Transverse colon (tissue), 3 donors: ENCODE measurements around the gene ARID3A.

Experiments used
- EP300 ChIP-seq: sonication (generic); formaldehyde crosslinking; IDR thresholded peaks from one replicate; pipeline ENCODE4 v1.6.1; 2017; ENCODE audit warnings: antibody characterized with exemption, low read depth
- POLR2A ChIP-seq: fragments of 450-650 bp; IDR thresholded peaks from one replicate; pipeline ENCODE4 v1.6.1; 2016; ENCODE audit warnings: antibody characterized with exemption, mild to moderate bottlenecking, moderate library complexity
- TF ChIP-seq, protein P1 (sequence below), 5 experiments: fragments of 200-600 bp in 3 of 5; fragments of 450-650 bp in 2 of 5; sonication (generic) in 3 of 5; IDR thresholded peaks; 1 replicate in 2 of 5; 2 replicates in 3 of 5; pipeline ENCODE4 v1.5.1; 2016 to 2017; ENCODE audit warnings: antibody characterized with exemption in 5 of 5, inconsistent platforms in 3 of 5, mild to moderate bottlenecking in 2 of 5, moderate library complexity in 1 of 5

- TF ChIP-seq EP300, result no peak
- no peak for TF ChIP-seq POLR2A
- TF ChIP-seq, protein P1, sequence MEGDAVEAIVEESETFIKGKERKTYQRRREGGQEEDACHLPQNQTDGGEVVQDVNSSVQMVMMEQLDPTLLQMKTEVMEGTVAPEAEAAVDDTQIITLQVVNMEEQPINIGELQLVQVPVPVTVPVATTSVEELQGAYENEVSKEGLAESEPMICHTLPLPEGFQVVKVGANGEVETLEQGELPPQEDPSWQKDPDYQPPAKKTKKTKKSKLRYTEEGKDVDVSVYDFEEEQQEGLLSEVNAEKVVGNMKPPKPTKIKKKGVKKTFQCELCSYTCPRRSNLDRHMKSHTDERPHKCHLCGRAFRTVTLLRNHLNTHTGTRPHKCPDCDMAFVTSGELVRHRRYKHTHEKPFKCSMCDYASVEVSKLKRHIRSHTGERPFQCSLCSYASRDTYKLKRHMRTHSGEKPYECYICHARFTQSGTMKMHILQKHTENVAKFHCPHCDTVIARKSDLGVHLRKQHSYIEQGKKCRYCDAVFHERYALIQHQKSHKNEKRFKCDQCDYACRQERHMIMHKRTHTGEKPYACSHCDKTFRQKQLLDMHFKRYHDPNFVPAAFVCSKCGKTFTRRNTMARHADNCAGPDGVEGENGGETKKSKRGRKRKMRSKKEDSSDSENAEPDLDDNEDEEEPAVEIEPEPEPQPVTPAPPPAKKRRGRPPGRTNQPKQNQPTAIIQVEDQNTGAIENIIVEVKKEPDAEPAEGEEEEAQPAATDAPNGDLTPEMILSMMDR (IDR thresholded peaks at IDR 0.05), result no peak
Measured at GRCh38 chr19:966485-967088, 40.8 kb downstream of the ARID3A start.
